ENCODE data around the gene LSM7.

Gene LSM7

GRCh38 chr19:2328401-2329148, at the start of gene LSM7, which contains the start of gene SPPL2B:
LSM7 (minus strand) TSS chr19:2328586; CDS start chr19:2328566, 20 bp downstream.
SPPL2B (plus strand) TSS chr19:2328684; CDS start chr19:2328710, 26 bp downstream.
- peak; percentile 90 for DNase-seq

DNA sequence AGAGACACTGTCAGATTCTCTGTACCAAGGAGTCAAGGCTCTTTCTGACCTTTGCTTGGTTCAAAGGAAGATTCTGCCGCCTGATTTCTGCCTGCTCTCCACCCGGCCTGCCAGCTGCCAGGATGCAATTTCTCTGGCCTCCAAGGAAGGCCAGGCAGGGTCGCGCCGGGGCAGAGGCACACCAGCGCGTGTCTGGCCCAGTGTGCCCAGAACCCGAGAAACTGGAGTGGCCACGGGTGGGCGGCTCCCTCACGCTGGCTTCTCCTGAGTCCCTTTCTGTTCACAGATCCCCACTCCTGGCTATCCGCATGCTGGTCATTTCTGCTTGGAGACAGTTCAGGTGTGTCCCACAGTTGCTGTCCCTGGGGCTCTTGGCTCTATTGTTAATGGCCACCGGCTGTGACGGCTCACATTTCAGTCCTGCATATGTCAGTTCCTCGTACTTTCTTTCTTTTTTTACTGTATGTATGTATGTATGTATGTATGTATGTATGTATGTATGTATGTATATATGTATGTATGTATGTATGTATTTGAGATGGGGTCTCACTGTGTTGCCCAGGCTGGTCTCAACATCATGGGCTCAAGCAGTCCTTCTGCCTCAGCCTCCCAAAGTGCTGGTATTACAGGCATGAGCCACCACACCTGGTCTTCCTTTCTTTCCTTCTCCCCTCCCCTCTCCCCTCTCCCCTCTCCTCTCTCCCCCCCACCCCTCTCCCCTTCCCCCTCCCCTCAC, 48.6 kb upstream of the LSM7 start:
- DNase-seq: no peak

GRCh38 chr19:2375353-2376121, 47.2 kb upstream of the LSM7 start:
- DNase-seq: no peak

DNA sequence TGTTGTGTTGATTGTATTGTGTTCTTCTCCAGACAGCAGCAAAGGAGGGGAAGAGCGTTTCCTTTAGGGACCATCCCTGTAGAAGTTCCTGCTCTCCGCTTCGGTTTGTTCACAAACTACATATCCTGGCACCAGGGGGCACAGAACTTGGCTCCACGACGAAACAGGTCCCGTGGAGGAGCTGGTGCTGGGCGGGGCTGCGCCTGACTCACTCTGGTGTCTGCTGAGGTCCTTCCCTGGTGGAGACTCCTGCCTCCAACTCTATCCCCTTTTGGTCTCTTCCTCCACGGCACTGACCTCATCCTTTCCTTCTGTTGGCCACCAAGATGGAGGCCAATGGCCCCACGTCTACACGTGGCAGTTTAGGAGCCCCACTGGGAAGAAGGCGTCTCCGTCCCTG, 46.4 kb upstream of the LSM7 start:
- DNase-seq: no peak

DNA sequence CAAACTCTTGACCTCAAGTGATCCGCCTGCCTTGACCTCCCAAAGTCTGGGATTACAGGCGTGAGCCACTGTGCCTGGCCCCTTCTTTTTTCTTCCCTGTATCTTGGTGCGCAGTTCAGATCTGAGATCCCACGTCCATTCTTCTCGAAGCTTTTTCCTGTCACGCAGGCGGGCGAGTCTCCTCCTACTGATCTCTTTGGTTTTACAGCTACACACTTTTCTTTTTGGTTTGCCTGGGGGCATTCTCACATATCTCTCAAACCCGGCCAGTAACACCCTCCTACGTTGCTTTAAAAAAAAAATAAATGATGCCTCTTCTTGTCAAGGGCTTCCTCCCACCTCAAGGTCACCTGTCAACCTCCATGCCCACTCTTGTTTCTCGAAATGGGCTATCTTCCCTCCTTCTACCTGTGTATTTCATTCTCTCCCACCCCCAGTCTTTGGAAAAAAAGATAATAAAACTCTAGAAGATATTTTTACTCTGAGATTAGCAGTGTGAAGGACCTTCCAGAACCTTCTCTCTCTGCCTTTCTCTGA, 43.8 kb upstream of the LSM7 start:
- no peak for DNase-seq

DNA sequence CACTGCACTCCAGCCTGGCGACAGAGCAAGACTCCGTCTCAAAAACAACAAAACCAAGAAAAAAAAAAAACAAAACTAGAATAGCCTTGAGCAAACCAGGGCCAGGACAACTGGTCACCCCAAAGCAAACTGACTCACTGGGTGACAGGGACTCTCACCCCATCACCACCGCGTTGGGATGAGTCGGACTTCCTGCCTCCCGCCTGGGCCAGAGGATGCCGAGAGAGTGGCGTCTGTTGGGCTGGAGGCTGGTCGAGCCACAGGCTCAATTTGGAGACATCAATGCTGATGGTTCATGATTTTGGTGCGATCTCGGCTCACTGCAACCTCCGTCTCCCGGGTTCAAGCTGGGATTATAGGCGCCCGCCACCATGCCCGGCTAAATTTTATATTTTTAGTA, 43.3 kb upstream of the LSM7 start:
- DNase-seq: no peak

GRCh38 chr19:2365201-2365970, 37.0 kb upstream of the LSM7 start:
- DNase-seq: no peak

- no peak for DNase-seq
Measured at GRCh38 chr19:2363419-2363818, 35.0 kb upstream of the LSM7 start.

GRCh38 chr19:2362970-2363300, 34.5 kb upstream of the LSM7 start:
- no peak for DNase-seq

- no peak for DNase-seq
Measured at GRCh38 chr19:2362046-2362969, 33.9 kb upstream of the LSM7 start.

DNA sequence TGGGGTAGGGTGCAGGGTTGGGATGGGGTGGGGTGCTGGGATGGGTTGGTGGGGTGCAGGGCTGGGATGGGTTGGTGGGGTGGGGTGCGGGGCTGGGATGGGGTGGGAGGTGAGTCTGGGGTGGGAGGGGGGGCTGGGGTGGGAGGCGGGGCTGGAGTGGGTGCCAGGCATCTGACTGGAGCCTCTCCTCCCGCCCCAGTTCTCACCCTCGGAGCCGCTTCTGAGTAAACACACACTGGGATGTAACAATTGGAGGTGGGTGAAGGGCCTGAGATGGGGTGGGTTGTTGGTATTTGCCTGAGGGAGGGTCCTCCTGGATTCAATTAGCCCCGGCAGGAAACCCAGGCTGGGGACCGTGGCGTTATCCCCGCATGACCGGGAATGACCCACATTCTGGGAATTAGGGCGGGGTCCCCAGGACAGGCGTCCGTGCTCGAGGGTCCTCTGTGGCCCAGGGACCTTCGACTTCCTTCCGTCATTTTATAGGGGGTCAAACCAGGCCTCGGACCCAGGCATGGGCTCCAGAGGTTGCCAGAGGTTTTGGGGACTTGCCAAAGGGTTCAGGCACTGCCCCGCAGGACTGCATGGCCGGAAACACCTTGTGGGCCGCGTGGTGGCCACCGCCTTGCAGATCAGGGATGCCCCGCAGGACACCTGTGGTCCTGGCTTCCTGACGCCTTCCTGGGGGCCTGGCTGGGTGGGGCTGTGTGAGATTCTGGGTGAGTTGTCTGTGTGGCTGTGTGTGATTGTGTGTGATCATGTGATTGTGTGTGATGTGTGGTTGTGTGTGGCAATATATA, 33.1 kb upstream of the LSM7 start:
- DNase-seq: no peak

- no peak for DNase-seq
Measured at GRCh38 chr19:2360833-2361232, 32.4 kb upstream of the LSM7 start.

- no peak for DNase-seq
Measured at GRCh38 chr19:2359992-2360685, 31.8 kb upstream of the LSM7 start, which contains the start of gene TMPRSS9. TMPRSS9 (plus strand) TSS chr19:2360265; CDS start chr19:2389786, 29,521 bp downstream.

DNA sequence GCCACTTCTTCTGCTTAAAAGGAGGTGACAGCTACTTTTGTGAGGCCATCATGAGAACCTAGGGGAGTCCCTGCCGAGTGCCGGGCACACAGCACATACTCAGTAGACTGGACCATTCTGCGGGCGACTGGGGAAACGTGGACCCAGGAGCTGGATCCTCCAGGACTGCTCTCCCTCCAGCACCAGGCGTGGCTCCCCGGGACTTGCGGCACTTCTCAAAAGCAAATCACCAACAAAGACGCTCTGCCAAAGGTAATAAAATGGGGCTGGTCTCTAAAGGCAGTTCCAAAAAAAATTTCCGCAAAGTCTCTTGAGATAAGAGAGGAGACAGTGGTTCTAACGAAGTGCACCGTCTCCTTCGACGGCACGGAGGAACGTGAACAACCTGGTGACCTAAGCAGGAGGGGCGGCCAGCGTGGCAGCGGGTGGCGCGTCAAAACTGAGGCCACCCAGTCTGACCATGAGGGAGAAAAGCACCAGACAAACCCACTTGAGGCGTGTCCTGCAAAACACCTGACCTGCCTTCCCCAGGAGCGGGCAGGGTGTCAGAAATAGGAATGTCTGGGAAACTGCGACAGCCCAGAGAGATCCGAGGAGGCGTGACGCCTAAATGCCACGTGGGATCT, 30.3 kb upstream of the LSM7 start:
- DNase-seq: no peak

DNA sequence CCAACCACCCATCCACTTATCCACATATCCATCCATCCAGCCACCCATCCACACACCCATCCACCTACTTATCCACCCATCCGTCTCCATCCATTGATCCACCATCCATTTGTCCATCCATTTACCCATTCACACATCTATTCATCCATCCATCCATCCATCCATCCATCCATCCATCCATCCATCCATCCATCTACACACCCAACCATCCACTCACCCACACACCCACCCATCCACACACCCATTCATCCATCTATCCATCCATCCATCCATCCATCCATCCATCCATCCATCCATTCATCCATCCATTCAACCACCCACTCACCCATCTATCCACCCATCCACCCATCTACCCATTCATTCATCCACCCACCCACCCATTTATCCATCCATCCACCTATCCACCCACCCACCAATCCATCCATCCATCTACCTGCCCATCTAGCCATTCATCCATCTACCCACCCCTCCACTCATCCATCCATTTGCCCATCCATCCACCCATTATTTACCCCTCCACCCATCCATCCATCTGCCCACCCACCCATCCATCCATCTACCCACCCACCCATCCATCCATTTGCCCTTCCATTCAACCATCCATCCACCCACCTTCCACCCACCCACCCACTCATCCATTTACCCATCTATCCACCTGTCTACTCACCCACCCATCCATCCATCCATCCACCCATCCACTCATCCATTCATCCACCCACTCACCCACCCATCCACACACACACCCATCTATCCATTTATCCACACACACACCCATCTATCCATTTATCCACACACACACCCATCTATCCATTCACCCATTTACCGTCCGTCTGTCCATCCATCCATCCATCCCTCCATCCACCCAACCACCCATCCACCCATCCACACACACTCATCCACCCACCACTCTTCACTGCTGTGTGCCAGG, 29.2 kb upstream of the LSM7 start:
- DNase-seq: no peak

DNA sequence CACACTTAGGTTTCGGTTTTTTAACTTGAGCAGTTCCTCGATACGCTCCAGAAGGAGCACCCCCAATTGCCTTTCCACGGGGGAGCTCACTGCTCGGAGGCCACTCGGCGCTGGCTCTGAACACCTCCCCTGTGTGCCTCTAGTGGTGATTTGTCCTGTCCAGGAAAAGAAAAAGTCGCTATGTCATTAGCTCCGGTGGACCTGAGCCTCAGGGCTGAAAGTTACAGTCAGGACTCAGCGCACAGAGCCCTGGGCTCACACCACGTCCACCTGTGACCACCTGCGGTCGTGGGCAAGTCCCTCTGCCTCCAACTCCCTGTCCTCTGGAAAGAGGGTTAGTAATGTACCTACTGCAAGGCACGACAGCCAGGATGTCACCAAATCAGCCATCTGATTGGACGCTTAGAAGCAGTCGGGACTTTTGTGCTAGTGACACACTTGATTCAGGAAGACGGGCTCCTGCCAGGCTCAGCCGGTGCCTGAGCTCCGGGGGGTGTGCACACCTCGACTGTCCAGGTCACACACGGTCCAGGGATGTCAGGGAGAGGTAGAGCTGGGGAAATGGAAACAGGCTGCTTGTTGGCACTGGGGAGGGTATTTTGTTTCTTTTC, 27.8 kb upstream of the LSM7 start:
- no peak for DNase-seq

- DNase-seq: no peak
Measured at GRCh38 chr19:2355168-2356035, 27.0 kb upstream of the LSM7 start.

Data from stimulated activated CD4-positive, alpha-beta T cell treated with anti-CD3 and anti-CD28 coated beads, Interleukin-4, amount 100 ng/mL, for 4 hours (primary cell).